Activated B cell treated with CpG ODN at 0.5 μM for 24 hours (primary cell): ENCODE results near the gene PIM2. TPM values are rescaled to one million over a fixed set of nuclear protein-coding genes. Genes with fewer than 3 reads are reported as not detected.

ENCODE experiments used
- ATAC-seq: fragments of 200-7000 bp; cut with Tn5 transposase; one replicate; pipeline ENCODE4 v1.10.0; 2021; ENCODE audit warnings: low read depth, mild to moderate bottlenecking, moderate library complexity
- CTCF ChIA-PET: fragments of 350-600 bp; sonication (Branson Sonifier 250); formaldehyde crosslinking; loops from one replicate; lab custom pipeline; 2021; ENCODE audit warnings: antibody characterized with exemption; lab: Charles Lee
- POLR2A ChIA-PET: fragments of 350-600 bp; sonication (Branson Sonifier 250); formaldehyde crosslinking; loops from one replicate; lab custom pipeline; 2021; ENCODE audit warnings: antibody characterized with exemption; lab: Charles Lee
- DNase-seq: peaks from one replicate; pipeline ENCODE4 v3.0.0; 2022
- H3K27ac Mint-ChIP-seq: one replicate; pipeline ENCODE4 v1.8.0; 2020; ENCODE audit warnings: mixed read lengths
- H3K27me3 Mint-ChIP-seq: one replicate; pipeline ENCODE4 v1.8.0; 2021; ENCODE audit warnings: mixed read lengths
- H3K36me3 Mint-ChIP-seq: one replicate; pipeline ENCODE4 v1.8.0; 2021; ENCODE audit warnings: low read depth, mixed read lengths
- H3K4me1 Mint-ChIP-seq: one replicate; pipeline ENCODE4 v1.8.0; 2021; ENCODE audit warnings: mixed read lengths
- H3K4me3 Mint-ChIP-seq: one replicate; pipeline ENCODE4 v1.8.0; 2020; ENCODE audit warnings: mild to moderate bottlenecking, mixed read lengths
- H3K9me3 Mint-ChIP-seq: one replicate; pipeline ENCODE4 v1.8.0; 2020; ENCODE audit warnings: mixed read lengths
- intact Hi-C: fragments of 100-400 bp; cut with micrococcal nuclease; formaldehyde crosslinking; loops from one replicate; pipeline ENCODE4 v1.15.1; 2024
- total RNA-seq: library from RNA; stranded (reverse); gene quantifications from 2 replicates; pipeline ENCODE4 v1.2.3, GENCODE V29; 2022
- TF ChIP-seq, protein P1 (sequence below): fragments of 200-600 bp; IDR thresholded peaks from one replicate; pipeline ENCODE4 v1.8.0; 2022; ENCODE audit warnings: antibody characterized with exemption, mild to moderate bottlenecking

PIM2 gene
- total RNA-seq, 1 donor from 2014 or later: 351 TPM

GRCh38 chrX:48961585-48962091 is 42.8 kb upstream of the PIM2 start:
- CTCF ChIA-PET: interaction anchor here (1.0 kb wide), 1 partner anchor 11 kb away, joined by 3 read pairs; the partner anchor contains the start of gene KCND1
- TF ChIP-seq, protein P1, sequence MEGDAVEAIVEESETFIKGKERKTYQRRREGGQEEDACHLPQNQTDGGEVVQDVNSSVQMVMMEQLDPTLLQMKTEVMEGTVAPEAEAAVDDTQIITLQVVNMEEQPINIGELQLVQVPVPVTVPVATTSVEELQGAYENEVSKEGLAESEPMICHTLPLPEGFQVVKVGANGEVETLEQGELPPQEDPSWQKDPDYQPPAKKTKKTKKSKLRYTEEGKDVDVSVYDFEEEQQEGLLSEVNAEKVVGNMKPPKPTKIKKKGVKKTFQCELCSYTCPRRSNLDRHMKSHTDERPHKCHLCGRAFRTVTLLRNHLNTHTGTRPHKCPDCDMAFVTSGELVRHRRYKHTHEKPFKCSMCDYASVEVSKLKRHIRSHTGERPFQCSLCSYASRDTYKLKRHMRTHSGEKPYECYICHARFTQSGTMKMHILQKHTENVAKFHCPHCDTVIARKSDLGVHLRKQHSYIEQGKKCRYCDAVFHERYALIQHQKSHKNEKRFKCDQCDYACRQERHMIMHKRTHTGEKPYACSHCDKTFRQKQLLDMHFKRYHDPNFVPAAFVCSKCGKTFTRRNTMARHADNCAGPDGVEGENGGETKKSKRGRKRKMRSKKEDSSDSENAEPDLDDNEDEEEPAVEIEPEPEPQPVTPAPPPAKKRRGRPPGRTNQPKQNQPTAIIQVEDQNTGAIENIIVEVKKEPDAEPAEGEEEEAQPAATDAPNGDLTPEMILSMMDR: no peak

DNA sequence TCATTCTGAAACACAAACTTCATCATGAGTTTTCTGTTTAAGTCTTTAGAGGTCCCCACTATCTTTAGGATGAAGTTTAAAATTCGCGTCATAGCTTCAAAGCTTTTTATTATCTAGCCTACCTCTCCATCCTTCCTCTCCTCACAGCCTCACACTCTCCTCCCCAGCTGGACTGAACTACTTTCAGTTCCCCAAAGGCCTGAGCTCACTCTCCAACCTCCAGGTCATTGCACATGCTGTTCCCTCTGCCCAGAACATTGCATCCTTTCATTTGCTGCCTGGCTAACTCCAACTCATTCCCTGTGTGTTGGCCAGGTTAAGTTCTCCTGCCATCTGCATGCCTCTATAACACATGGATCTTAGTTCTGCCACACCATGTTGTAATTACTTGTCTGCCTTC is 41.5 kb upstream of the PIM2 start:
- Mint-ChIP-seq H3K9me3 (no peaks in the 10 kb centered on the region), H3K27ac (peak overlapping the region; percentile 74), H3K27me3 (no peaks in the 10 kb centered on the region), H3K4me3 (peak overlapping the region; percentile 66), H3K36me3 (peaks cover 13% of the 10 kb centered on the region), H3K4me1 (peaks cover 53% of the 10 kb centered on the region)
- TF ChIP-seq, protein P1: no peak
- DNase-seq (no peak), ATAC-seq (no peak)
- POLR2A ChIA-PET: no interaction called here
- intact Hi-C loops: no loop called here
- CTCF ChIA-PET: interaction anchor here (1.4 kb wide), 1 partner anchor 11 kb away, joined by 3 read pairs; the partner anchor contains the start of gene KCND1

More at GRCh38 chrX:48961585-48962091, 42.8 kb upstream of the PIM2 start:
- ATAC-seq (no peak), DNase-seq (no peak)
- H3K9me3 Mint-ChIP-seq: no peaks in the 10 kb centered on the region
- H3K4me3 Mint-ChIP-seq: peak overlapping the region; percentile 58
- no peaks in the 10 kb centered on the region for H3K27me3 Mint-ChIP-seq
- H3K4me1 Mint-ChIP-seq: peaks cover 43% of the 10 kb centered on the region
- H3K27ac Mint-ChIP-seq: peak overlapping the region; percentile 68
- peaks cover 4% of the 10 kb centered on the region for H3K36me3 Mint-ChIP-seq
- POLR2A ChIA-PET: interaction anchor here (1.1 to 1.2 kb wide), 2 partner anchors 10 to 81 kb away, joined by 3 read pairs; partner anchors contain the start of gene KCND1
- intact Hi-C loops: no loop called here

DNA sequence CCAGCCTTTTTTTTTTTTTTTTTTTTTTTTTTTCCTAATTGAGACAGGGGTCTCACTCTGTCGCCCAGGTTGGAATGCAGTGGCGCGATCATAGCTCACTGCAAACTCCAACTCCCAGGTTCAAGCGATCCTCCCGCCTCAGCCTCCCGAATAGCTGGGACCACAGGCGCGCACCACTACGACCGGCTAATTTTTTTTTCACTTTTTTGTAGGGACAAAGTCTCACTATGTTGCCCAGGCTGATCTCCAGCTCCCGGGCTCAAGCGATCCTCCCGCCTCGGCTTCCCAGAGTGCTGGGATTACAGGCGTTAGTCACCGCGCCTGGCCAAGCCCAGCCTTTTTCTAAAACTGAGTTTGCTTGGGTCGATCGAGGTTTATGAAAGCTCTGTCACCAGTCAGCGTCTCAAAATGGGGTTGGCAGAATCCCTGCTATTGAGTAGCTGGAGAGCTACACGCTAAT is 39.8 kb upstream of the PIM2 start:
- CTCF ChIA-PET: interaction anchor here (0.8 to 1.0 kb wide), 2 partner anchors 21 to 310 kb away, joined by 3 to 4 read pairs; no protein-coding TSS in a partner anchor

GRCh38 chrX:48957827-48958634 is 39.2 kb upstream of the PIM2 start:
- ChIA-PET CTCF (interaction anchor here (0.8 to 1.0 kb wide), 3 partner anchors 15 to 309 kb away, joined by 3 to 4 read pairs (median 3); no protein-coding TSS in a partner anchor), POLR2A (interaction anchor here (0.5 to 5.9 kb wide), 27 partner anchors 9 to 436 kb away, joined by 3 to 99 read pairs (median 5); partner anchors contain the start of genes GRIPAP1, HDAC6, KCND1 and PQBP1)
- H3K4me3 Mint-ChIP-seq: peak overlapping the region; percentile 98
- peaks cover 26% of the 10 kb centered on the region for H3K36me3 Mint-ChIP-seq
- DNase-seq (peak; percentile 81), ATAC-seq (peak; percentile 84)
- H3K9me3 Mint-ChIP-seq: no peaks in the 10 kb centered on the region
- TF ChIP-seq, protein P1: no peak
- H3K27ac Mint-ChIP-seq: peak overlapping the region; percentile 100
- intact Hi-C loops: loop anchor here (1.0 to 5.0 kb wide), 13 partner anchors 14 to 419 kb away; partner anchors contain the start of genes GRIPAP1, PIM2, PQBP1 and PRAF2
- no peaks in the 10 kb centered on the region for H3K27me3 Mint-ChIP-seq
- H3K4me1 Mint-ChIP-seq: peaks cover 69% of the 10 kb centered on the region

More for the DNA sequence above, 39.8 kb upstream of the PIM2 start:
- TF ChIP-seq, protein P1: no peak
- no peaks in the 10 kb centered on the region for H3K9me3 Mint-ChIP-seq
- DNase-seq: no peak
- no peaks in the 10 kb centered on the region for H3K27me3 Mint-ChIP-seq
- POLR2A ChIA-PET: interaction anchor here (0.5 to 5.9 kb wide), 22 partner anchors 13 to 436 kb away, joined by 3 to 99 read pairs (median 8); partner anchors contain the start of genes GRIPAP1, HDAC6, KCND1 and PQBP1
- H3K36me3 Mint-ChIP-seq: peaks cover 24% of the 10 kb centered on the region
- intact Hi-C loops: loop anchor here (1.0 to 5.0 kb wide), 12 partner anchors 14 to 419 kb away; partner anchors contain the start of genes GRIPAP1, PIM2, PQBP1 and PRAF2
- peak overlapping the region; percentile 98 for H3K4me3 Mint-ChIP-seq
- no peak for ATAC-seq
- H3K27ac Mint-ChIP-seq: peak overlapping the region; percentile 100
- H3K4me1 Mint-ChIP-seq: peaks cover 67% of the 10 kb centered on the region
